Left ventricle myocardium inferior (tissue), 1 donor: ENCODE data around the gene PRSS12. TPM values are rescaled to one million over a fixed set of nuclear protein-coding genes. Genes with fewer than 3 reads are reported as not detected.

Source experiments
- DNase-seq: peaks from one replicate; pipeline ENCODE4 v3.0.0-alpha.2; 2020
- H3K27ac ChIP-seq: fragments of 200-600 bp; replicated peaks from 2 replicates; pipeline ENCODE4 v1.8.0; 2021
- H3K27me3 ChIP-seq: fragments of 200-600 bp; 2 replicates; pipeline ENCODE4 v1.8.0; 2021; ENCODE audit warnings: low read depth
- H3K36me3 ChIP-seq: fragments of 200-600 bp; 2 replicates; pipeline ENCODE4 v1.8.0; 2021
- H3K4me1 ChIP-seq: fragments of 200-600 bp; 2 replicates; pipeline ENCODE4 v1.8.0; 2021
- H3K4me3 ChIP-seq: fragments of 200-600 bp; 2 replicates; pipeline ENCODE4 v1.8.0; 2021; ENCODE audit warnings: mild to moderate bottlenecking, moderate library complexity
- H3K9me3 ChIP-seq: fragments of 200-600 bp; replicated peaks from 2 replicates; pipeline ENCODE4 v1.8.0; 2021
- CTCF ChIP-seq: fragments of 200-600 bp; IDR thresholded peaks from 2 replicates; pipeline ENCODE4 v1.8.0; 2021; ENCODE audit warnings: antibody characterized with exemption, mild to moderate bottlenecking, borderline replicate concordance
- intact Hi-C: fragments of 100-400 bp; cut with micrococcal nuclease; formaldehyde crosslinking; loops from one replicate; pipeline ENCODE4 v1.11.0; 2022
- total RNA-seq: library from RNA; stranded (reverse); fragmentation: NEBNext Ultra II Directional; extraction: Animal tissue kit (Norgen Biotek cat#: 25700); gene quantifications from one replicate; pipeline ENCODE4 v1.2.1, GENCODE V29; 2021
- donor health status: DM: no; HTN: yes; CAD: no; lungs with severe emphysema.

Gene PRSS12
- total RNA-seq, 1 donor from 2014 or later: not detected

GRCh38 chr4:118331352-118331751 is 21.5 kb downstream of the PRSS12 start:
- H3K27me3 ChIP-seq: no peaks in the 10 kb centered on the region
- no peak overlapping the region for H3K27ac ChIP-seq
- no peak for DNase-seq
- no peak overlapping the region for H3K4me3 ChIP-seq
- TF ChIP-seq CTCF: no peak
- no peaks in the 10 kb centered on the region for H3K36me3 ChIP-seq
- intact Hi-C loops: no loop called here
- no peaks in the 10 kb centered on the region for H3K9me3 ChIP-seq
- no peaks in the 10 kb centered on the region for H3K4me1 ChIP-seq

GRCh38 chr4:118329849-118330248 is 23.0 kb downstream of the PRSS12 start:
- H3K27ac ChIP-seq: no peak overlapping the region
- no peak for TF ChIP-seq CTCF
- H3K27me3 ChIP-seq: no peaks in the 10 kb centered on the region
- no peak overlapping the region for H3K4me3 ChIP-seq
- H3K36me3 ChIP-seq: no peaks in the 10 kb centered on the region
- H3K4me1 ChIP-seq: no peaks in the 10 kb centered on the region
- intact Hi-C loops: no loop called here
- no peaks in the 10 kb centered on the region for H3K9me3 ChIP-seq
- DNase-seq: no peak

- no peaks in the 10 kb centered on the region for H3K36me3 ChIP-seq
- no peaks in the 10 kb centered on the region for H3K9me3 ChIP-seq
- no peak for DNase-seq
- H3K4me1 ChIP-seq: peaks cover 4% of the 10 kb centered on the region
- no peak overlapping the region for H3K27ac ChIP-seq
- H3K4me3 ChIP-seq: no peak overlapping the region
- no peak for TF ChIP-seq CTCF
- intact Hi-C loops: no loop called here
- no peaks in the 10 kb centered on the region for H3K27me3 ChIP-seq
These were observed 25.1 kb downstream of the PRSS12 start for GRCh38 chr4:118327554-118328241.

- DNase-seq: no peak
- Histone ChIP-seq H3K9me3 (no peaks in the 10 kb centered on the region), H3K36me3 (no peaks in the 10 kb centered on the region), H3K4me3 (no peak overlapping the region), H3K27me3 (no peaks in the 10 kb centered on the region), H3K4me1 (peaks cover 4% of the 10 kb centered on the region), H3K27ac (no peak overlapping the region)
- intact Hi-C loops: no loop called here
- no peak for TF ChIP-seq CTCF
These were observed 26.2 kb downstream of the PRSS12 start for GRCh38 chr4:118326585-118326984.

- no peak overlapping the region for H3K4me3 ChIP-seq
- no peak for TF ChIP-seq CTCF
- no peaks in the 10 kb centered on the region for H3K36me3 ChIP-seq
- no peak for DNase-seq
- H3K4me1 ChIP-seq: peaks cover 4% of the 10 kb centered on the region
- H3K9me3 ChIP-seq: no peaks in the 10 kb centered on the region
- H3K27ac ChIP-seq: no peak overlapping the region
- intact Hi-C loops: no loop called here
- H3K27me3 ChIP-seq: no peaks in the 10 kb centered on the region
These were observed 27.4 kb downstream of the PRSS12 start for GRCh38 chr4:118325431-118325830.
